ENCODE data around the gene C1QC.

- TF ChIP-seq TAF1 (IDR thresholded peaks at IDR 0.05; ENCODE audit: borderline replicate concordance, low read depth, low read length) (no peak), POLR2A (IDR thresholded peaks at IDR 0.05; ENCODE audit: low read depth, low read length) (no peak)
These were observed 41.8 kb upstream of the C1QC start for GRCh38 chr1:22601610-22602009.
